ENCODE data around the gene EXOG.
"Not testable (repeated sequence)": the region's sequence is repeated elsewhere in the genome, so short reads cannot be mapped to it uniquely, and the experiment has no call there.

The EXOG gene

GRCh38 chr3:38565339-38566214 lies 69.4 kb downstream of the EXOG start:
- no peak for DNase-seq

GRCh38 chr3:38566215-38566528 lies 70.0 kb downstream of the EXOG start:
- DNase-seq = no peak

- DNase-seq = not testable (repeated sequence)
Observed at GRCh38 chr3:38566794-38567193, 70.7 kb downstream of the EXOG start.

- DNase-seq = no peak
Observed at GRCh38 chr3:38567498-38567897, 71.4 kb downstream of the EXOG start.

- no peak for DNase-seq
Observed at GRCh38 chr3:38573111-38573510, 77.0 kb downstream of the EXOG start.

GRCh38 chr3:38573556-38573955 lies 77.4 kb downstream of the EXOG start:
- DNase-seq = no peak

GRCh38 chr3:38574411-38575278 lies 78.5 kb downstream of the EXOG start:
- no peak for DNase-seq

- DNase-seq = no peak
Observed at GRCh38 chr3:38575279-38575843, 79.2 kb downstream of the EXOG start.
